ENCODE data around the gene DMPK. TPM values are rescaled to one million over a fixed set of nuclear protein-coding genes. Genes with fewer than 3 reads are reported as not detected.
A peak's percentile ranks its signal among the peaks of the same experiment; 100 is the strongest.

The DMPK gene
- total RNA-seq, 1 donor from 2014 or later: 163 TPM

DNA sequence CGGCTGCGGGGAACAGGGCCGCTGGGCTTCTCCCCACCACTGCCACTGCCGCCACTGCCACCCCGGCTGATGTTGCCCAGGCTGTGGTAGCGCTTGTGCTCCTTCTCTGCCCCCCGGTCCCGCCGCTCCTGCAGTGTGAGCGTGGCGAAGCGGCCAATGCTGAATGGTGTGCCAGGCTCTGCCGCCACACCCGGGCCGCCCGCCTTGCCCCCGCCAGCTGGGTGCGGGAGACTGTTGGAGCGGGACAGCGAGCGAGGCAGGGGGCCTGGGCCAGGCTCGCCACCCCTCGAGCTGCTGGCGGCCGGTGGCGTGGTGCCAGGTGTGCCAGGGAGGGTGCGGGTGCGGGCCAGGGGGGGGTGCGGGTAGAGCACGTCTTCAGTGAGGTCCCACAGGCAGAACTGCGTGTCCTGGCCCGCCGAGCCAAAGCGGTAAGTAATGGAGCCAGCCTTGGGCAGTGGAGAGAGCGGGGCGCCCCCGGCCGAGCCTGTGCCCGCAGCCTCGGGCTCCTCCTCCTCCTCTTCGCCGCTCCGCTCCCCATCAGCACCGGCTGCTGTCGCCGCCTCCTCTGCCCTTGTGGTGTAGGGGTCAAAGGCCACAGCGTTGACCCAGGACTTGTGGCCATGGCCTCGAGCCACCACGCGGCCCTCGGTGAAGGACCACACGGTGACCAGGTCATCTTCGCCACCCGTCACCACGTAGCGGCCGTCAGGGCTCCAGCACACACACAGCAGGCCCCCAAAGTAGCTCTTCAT, 3.7 kb upstream of the DMPK start:
- DNase-seq (ENCODE audit: low spot score): no peak

GRCh38 chr19:45785097-45785496, 2.8 kb upstream of the DMPK start:
- DNase-seq (ENCODE audit: low spot score): no peak

GRCh38 chr19:45784096-45784495, 1.8 kb upstream of the DMPK start:
- DNase-seq (ENCODE audit: low spot score): no peak

GRCh38 chr19:45782820-45783785, 813 bp upstream of the DMPK start:
- peak; percentile 57 for DNase-seq (ENCODE audit: low spot score)

GRCh38 chr19:45781214-45782161, 802 bp downstream of the DMPK start:
- DNase-seq (ENCODE audit: low spot score): no peak

GRCh38 chr19:45780448-45781213, 1.7 kb downstream of the DMPK start:
- no peak for DNase-seq (ENCODE audit: low spot score)

DNA sequence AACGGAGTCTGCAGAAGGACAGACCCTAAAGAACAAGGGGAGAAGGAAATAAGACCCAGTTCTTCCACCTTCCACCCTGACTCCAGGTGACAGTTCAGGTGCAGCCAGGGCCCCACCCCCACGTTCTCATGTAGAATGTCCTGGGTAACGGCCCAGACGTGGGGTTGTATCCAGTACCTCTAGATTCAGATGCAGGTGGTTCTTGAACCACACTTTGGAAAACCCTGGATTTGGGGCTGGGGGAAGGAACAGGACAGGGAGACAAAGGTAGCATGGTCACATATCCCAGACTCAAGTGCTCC, 2.2 kb downstream of the DMPK start:
- DNase-seq (ENCODE audit: low spot score): no peak

DNA sequence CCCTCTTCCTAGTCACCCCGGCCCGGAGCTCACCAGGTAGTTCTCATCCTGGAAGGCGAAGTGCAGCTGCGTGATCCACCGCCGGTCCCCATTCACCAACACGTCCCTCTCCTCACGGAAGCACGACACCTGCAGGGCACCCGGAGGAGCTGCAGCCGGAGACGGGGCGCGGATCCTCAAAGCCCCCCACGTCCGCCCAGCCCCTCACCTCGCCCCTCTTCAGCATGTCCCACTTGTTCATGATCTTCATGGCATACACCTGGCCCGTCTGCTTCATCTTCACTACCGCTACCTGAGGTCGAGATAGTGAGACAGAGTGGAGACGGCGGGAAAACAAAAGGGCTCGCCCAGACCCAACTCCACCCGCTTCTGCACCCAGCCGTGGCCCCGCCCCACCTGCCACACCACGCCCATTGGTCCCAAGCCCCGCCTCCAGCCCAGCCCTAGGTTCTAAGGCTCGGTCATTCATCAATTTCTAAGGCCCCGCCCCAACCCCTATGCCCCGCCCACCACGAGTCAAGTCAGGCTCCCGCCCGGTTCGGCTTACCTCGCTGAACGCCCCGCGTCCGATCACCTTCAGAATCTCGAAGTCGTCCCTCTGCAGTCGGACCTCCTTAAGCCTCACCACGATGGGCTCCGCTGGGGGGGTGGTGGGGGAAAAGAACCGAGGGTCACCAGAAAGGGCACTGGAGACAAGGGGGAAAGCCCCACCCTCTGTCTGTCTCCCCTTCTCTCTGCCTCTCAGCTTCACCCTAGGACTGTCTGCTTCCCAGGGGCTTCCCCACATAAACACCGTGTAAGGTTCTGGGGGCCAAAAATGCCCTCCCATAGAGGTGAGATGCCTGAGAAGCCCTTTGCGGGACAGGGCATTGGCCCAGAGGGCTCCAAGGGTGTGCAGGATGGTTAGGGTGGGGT, 2.8 kb downstream of the DMPK start:
- DNase-seq (ENCODE audit: low spot score): peak; percentile 88

- DNase-seq (ENCODE audit: low spot score): no peak
Observed at GRCh38 chr19:45778010-45778661, 4.2 kb downstream of the DMPK start.

GRCh38 chr19:45777395-45777961, 4.8 kb downstream of the DMPK start:
- no peak for DNase-seq (ENCODE audit: low spot score)

DNA sequence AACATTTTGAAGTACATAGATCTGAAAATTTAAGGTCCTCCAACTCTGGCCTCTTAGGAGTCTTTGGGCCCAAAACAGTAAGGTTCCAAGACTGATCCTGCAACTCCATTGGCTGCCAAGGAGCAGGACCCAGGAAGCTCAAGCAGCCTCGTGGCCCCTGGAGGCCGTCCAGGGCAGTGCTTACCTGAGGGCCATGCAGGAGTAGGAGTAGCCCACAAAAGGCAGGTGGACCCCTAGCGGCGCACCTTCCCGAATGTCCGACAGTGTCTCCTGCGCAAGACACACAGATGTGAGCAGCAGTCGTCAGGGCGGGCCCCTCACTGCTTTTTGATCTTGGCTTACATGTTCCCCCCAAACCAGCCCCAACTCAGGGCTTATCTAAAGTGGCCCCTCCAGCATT, 7.5 kb downstream of the DMPK start:
- no peak for DNase-seq (ENCODE audit: low spot score)

GRCh38 chr19:45773384-45773783, 8.9 kb downstream of the DMPK start:
- DNase-seq (ENCODE audit: low spot score): no peak

DNA sequence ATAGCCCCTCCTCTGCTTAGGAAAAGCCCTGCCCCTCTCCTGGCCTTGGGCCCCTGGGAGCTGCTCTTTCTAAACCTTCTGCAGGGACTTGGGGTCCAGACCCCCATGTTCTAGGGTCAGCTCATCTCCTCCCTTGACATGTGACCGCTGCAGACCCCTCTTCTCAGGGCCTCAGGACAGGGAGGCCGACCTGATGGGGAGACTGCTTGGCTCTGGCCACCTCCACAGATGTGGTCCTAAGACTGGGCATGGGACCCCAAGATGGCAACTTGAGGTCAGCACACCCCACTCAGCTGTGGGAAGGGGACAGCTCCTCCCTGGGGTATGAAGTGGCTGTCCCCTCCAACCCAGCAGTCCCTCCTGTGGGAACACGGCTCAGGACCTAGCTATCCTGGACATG, 9.4 kb downstream of the DMPK start:
- no peak for DNase-seq (ENCODE audit: low spot score)

DNA sequence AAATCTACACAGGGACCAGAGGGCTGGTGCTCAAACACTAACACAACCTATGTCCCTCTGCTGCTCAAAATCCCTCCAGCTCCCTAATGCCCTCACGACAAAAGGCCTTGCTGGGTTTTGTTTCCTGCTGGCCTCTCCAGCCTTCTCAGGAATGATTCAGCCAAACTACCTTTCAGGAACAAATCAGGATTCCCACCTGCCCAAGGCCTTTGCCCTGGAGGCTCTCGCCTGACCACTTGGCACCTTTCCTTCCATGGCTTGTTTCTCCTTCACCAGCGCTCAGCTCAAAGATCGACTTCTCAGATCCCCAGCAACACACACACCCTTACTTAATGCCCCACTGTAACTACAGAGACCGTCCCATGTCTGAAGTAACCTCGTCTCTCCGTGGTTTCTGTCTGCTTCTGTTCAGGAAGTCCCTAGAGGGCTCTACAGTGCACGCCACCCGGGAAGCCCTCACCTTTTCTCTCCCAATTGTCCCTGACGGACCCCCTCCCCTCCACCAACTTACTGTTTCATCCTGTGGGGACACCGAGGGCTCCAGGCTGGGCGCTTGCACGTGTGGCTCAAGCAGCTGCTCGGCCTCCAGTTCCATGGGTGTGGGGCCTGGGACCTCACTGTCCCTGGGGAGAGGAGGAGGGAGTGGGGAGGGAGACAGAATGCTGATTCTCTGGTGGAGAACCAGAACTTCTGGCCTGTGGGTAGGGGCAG, 10.0 kb downstream of the DMPK start:
- DNase-seq (ENCODE audit: low spot score): no peak

GRCh38 chr19:45771311-45771933, 10.9 kb downstream of the DMPK start:
- DNase-seq (ENCODE audit: low spot score): no peak

GRCh38 chr19:45770192-45771101, 11.8 kb downstream of the DMPK start:
- peak; percentile 96 for DNase-seq (ENCODE audit: low spot score)

GRCh38 chr19:45769821-45770191, 12.5 kb downstream of the DMPK start:
- peak; percentile 68 for DNase-seq (ENCODE audit: low spot score)

Measured in mucosa of gallbladder (tissue), 1 donor.